OCI-M2 (cell line): ENCODE results near the gene BAIAP3.

ENCODE experiments used
- DNase-seq: peaks from one replicate; lab custom pipeline; 2025; ENCODE audit not compliant: unreplicated experiment; lab: John Stamatoyannopoulos, UW

BAIAP3 gene

DNA sequence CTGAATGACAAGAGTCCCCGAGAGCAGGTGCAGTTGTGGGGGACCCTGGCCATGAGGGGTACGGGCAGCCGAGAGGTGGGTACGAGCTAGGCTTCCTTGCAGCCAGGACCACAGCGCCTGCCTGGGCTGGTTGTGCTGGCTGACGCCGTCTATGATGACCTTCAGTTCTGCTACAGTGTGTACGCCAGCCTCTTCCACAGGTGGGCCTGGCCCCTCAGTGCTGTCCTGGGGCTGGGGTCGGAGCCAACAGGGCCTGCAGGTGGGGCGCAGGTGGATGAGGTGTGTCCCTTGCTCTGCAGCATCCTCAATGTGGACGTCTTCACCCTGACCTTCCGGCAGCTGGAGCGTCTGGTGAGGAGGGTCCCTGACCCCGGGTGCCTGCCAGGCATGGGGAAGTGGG is 11.1 kb downstream of the BAIAP3 start:
- no peak for DNase-seq

DNA sequence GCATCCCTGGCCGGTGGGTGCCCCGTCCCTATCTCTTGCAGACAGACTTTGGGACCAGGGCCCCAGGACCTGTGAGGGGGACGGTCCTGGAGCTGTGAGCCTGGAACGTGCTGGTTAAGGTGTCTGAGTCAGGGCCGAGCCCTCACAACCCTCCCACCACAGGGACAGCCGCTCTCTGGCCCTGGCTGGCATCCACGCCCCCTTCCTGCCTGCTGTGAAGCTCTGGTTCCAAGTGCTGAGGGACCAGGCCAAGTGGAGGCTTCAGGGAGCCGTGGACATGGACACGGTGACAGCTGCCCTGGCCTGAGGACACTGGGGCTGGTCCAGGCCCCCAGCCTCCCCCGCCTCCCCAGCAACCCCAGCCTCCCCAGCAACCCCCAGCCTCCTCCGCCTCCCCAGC is 11.6 kb downstream of the BAIAP3 start:
- no peak for DNase-seq

DNA sequence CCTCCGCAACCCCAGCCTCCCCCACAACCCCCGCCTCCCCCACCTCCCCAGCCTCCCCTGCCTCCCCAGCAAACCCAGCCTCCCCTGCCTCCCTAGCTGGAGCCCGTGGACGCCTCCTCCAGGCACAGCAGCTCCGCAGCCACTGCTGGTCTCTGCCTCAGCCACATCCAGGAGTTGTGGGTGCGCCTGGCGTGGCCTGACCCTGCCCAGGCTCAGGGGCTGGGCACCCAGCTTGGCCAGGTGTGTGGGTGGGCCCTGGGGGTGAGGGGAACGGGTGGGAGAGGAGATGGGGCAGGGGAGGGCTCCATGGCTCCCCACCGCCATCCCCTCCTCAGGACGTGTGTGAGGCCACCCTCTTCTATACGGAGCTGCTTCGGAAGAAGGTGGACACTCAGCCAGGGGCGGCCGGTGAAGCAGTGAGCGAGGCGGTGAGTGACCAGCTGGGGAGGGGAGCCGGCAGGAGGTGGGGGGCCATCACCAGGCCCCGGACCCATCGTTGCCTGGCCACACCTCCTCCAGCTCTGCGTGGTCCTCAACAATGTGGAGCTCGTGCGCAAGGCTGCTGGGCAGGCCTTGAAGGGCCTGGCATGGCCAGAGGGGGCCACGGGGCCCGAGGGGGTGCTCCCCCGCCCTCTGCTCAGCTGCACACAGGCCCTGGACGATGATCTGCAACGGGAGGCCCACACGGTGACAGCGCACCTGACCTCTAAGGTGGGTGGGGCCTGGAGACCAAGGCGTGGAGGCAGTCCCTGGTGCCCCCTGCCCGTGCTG is 12.4 kb downstream of the BAIAP3 start:
- DNase-seq = no peak

DNA sequence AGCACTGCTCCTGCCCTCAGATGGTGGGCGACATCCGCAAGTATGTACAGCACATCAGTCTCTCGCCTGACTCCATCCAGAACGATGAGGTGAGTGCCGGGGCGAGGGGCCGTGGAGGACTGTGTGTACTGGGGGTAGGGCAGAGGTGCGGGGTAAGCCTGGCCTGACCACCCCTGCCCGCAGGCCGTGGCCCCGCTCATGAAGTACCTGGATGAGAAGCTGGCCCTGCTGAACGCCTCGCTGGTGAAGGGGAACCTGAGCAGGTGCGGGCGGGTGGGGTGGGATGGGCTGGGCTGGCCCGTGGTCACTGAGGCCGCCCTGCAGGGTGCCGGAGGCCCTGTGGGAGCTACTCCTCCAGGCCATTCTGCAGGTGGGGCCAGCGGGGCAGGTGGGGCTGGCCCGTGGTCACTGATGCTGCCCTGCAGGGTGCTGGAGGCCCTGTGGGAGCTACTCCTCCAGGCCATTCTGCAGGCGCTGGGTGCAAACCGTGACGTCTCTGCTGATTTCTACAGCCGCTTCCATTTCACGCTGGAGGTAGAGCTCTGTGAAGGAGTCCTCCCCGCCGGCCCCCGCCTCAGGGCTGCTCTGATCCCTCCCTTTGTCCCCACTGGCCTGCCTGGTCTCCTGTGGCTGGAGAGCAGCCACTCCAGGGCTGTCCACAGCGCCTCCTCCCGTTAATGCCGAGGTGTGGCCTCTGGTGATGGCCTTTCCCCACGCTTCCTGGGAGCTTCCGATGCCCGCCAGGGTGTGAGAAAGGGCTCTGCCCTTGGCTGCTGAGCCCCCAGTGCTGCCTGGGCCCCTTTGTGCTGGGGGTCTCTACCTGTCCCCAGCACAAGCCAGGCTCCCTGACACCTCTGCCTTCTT is 13.2 kb downstream of the BAIAP3 start:
- no peak for DNase-seq

DNA sequence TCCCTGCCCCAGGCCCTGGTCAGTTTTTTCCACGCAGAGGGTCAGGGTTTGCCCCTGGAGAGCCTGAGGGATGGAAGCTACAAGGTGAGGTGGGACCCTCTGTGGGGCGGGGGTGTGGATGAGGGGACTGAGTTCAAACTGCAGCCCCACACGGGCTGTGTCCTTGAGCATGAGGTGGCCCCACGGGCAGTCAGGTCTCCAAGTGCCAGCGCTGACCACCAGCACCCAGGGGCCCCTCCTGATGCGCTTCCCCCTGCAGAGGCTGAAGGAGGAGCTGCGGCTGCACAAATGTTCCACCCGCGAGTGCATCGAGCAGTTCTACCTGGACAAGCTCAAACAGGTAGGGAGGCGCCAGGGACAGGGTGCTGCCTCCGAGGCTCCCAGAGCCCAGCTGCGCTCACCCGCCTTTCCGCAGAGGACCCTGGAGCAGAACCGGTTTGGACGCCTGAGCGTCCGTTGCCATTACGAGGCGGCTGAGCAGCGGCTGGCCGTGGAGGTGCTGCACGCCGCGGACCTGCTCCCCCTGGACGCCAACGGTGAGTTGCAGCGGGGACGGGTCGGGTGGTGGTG is 13.9 kb downstream of the BAIAP3 start:
- DNase-seq = no peak

DNA sequence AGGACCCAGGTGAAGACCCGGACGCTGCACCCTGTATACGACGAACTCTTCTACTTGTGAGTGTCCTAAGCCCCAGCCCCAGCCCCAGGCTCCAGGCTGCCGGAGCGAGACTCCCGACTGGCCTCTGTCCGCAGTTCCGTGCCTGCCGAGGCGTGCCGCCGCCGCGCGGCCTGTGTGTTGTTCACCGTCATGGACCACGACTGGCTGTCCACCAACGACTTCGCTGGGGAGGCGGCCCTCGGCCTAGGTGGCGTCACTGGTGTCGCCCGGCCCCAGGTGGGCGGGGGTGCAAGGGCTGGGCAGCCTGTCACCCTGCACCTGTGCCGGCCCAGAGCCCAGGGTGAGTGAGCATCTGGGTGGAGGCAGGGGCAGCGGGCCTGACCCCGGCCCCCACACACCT is 14.5 kb downstream of the BAIAP3 start:
- no peak for DNase-seq

DNA sequence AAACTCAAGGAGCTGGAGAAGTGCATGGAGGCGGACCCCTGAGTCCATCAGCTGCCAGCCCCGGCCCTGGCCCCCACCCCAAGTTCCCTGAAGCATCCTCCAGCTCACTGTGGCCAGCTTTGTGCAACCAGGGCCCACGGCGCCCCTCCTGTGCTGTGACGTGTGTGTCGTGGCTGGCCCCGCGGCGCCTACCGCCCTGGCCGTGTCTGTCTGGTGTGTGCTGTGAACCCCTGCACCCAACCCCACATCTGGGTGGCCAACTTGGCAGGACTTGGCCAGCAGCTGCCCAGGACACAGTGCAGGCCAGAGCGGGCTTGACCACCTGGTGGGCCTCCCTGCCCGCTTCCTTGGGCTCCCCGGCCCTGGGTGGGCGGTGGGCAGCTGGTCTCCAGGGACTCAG is 15.0 kb downstream of the BAIAP3 start:
- DNase-seq = no peak

DNA sequence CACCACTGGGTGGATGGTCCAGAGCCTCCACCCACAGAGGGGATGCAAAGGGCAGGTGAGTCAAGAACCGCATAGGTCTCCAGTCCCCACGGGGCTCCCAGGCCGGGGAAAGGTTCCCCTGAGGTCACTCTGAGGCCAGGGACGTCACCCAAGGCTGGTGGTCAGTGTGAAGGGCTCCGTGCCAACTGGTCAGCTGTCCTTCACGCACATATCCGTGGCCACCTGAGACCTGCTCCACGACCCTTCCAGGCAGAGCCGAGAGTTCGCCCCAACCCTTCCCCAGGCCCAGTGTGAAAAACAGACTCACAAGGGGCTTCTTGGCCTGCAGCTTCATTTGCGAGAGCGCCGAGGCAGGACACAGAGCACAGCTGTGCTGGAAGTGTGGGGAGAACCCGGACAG is 15.5 kb downstream of the BAIAP3 start:
- DNase-seq = no peak

DNA sequence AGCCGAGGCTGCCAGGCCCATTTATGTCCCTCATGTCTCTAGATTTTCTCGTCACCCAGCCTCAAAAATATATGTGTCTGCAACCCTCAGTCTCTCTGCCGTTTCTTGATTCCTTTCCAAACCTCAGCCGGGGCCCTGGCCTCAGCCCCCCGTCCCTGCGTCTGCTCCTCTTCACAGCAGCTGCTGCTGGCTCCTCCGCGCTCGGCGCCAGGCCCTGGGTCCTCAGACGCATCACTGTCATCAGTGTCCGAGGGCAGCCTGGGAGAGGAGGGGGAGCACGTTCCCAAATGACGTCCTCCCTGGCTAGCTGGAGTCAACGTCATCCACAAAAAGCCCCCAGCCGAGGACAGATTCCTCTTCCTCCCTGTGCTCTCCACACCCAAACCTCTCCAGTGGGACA is 15.9 kb downstream of the BAIAP3 start:
- no peak for DNase-seq

DNA sequence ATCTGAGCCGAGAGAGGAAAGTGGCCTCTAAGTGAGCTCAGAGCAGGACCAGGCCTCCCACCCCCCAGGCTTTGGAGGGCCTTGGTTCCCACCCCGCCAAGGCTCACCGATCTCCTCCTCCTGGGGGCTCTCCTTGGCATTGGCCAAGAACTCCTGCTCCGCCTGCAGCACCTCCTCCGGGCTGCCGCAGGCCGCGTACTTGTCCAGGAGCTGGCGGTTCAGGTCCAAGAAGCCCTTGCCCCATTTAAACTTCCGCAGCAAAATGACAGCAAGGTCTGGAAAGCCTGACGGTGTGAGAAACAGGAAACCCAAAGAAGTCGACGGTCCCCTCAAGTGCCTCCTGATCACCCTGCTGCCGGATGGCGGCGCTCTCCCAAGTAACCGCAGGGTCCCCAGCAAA is 16.5 kb downstream of the BAIAP3 start:
- DNase-seq = no peak

DNA sequence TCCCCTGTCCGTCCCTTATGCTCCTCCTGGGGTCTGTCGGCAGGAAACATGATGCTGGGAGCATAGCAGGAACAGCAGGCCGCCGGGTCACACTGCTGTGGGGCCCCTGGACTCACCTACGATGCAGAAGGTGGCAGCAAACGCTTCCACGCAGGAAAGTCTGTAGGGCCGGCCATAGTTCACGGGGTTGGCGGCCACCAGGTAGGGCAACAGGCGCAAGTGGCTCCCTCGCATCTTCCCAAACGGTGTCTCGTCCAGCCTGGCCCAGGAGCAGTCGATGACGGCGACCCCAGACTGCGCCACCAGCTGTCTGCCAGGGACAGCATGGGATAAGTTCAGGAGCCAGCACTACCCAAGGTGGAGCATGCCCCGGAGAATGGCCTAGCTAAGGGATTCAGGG is 17.2 kb downstream of the BAIAP3 start:
- DNase-seq = no peak

DNA sequence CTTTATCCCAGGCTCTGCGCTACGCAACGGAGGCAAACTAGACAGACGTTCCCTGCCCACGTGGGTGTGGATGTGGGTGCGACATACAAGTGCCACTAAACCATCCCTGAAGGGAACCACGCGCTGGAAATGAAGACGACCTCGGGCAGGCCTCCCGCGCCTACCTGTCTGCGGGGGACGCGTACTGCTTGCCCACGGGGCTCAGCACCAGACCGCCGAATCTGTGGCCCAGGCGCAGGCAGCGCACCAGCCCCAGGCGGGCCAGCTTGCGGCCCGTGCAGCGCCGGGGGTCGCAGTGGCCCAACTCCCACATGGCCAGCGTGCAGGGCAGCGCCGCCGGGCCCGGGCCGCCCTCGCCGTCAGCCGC is 17.8 kb downstream of the BAIAP3 start:
- no peak for DNase-seq

DNA sequence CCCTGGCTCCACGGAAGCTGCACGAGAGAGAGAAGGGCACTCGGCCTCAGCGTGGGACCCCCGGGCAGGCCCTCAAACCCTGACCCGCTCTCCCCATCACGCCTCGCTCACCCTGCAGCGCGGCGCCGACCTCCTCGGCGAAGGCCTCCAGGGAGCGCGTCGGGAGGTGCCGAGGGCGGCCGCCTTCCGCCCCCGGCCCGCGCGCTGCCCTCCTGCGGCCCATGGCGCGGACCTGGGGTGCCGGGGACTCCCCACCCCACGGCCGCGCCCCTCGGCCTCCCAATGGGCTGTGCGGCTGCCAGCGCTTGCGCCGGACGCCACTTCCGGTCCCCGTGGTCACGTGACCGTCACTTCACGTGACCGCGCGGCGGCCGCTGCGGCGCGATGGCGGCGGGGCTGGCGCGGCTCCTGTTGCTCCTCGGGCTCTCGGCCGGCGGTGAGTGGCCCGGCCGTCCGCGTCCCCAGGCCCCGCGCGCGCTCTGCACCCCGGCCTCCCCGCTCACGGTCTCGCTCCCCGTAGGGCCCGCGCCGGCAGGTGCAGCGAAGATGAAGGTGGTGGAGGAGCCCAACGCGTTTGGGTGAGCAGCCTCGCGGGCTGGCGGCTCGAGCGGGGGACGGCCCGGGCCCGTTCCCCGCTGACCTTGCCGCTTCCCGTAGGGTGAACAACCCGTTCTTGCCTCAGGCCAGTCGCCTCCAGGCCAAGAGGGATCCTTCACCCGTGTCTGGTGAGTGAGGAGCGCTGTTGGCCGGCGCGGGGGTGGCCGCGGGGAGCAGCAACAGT is 18.3 kb downstream of the BAIAP3 start, which contains the start of the genes GNPTG and TSR3:
TSS of gene GNPTG (plus strand) at position 350 of the 781 bp plus-strand sequence. CDS start at position 385, 35 bp downstream.
TSS of gene TSR3 (minus strand) at position 297 of the 781 bp plus-strand sequence. CDS start at position 223, 74 bp downstream.
- DNase-seq = no peak

DNA sequence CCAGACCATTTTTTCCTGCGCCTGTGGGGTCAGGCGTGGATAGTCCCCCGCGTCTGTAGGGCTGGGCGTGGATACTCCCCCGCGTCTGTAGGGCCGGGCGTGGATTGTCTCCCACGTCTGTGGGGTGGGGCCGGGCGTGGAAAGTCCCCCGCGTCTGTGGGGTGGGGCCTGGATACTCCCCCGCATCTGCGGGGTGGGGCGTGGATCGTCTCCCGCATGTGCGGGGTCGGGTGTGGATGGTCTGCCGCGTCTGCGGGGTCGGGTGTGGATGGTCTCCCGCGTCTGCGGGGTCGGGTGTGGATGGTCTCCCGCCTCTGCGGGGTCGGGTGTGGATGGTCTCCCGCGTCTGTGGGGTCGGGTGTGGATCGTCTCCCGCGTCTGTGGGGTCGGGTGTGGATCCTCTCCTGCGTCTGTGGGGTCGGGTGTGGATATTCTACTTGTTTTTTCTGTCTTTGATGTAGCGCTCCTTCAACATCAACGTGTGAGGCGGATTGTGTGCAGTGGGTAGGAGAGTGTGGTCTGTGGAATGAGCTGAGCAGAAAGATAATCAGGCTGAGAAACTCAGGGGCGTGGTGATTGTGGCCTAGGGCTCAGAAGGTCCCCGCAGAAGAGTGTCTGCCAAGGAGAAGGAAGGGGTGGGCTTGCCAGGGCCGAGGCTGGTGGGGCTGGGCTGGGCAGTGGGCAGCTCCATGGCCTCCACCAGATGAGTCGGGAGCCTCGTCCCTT is 21.5 kb downstream of the BAIAP3 start:
- DNase-seq = no peak

DNA sequence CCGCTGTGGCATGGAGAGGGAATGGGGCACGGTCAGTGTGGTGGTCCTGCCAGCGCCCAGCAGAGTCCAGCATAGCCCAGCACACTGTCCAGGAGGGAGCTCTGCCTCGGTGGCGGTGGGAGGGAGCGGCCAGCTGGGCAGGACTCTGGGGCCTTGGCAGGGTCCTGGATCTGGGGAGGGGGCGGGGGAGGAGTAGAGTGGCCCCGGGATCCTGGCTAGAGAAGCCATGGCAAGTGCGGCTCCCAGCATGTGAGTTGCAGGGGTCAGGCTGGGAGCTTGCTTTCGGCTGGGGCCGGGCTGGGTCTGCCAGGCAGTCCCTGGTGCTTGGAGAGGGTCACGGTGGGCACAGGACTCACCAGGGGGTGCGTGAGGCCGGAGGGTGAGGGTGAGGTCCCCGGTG is 22.1 kb downstream of the BAIAP3 start:
- no peak for DNase-seq

DNA sequence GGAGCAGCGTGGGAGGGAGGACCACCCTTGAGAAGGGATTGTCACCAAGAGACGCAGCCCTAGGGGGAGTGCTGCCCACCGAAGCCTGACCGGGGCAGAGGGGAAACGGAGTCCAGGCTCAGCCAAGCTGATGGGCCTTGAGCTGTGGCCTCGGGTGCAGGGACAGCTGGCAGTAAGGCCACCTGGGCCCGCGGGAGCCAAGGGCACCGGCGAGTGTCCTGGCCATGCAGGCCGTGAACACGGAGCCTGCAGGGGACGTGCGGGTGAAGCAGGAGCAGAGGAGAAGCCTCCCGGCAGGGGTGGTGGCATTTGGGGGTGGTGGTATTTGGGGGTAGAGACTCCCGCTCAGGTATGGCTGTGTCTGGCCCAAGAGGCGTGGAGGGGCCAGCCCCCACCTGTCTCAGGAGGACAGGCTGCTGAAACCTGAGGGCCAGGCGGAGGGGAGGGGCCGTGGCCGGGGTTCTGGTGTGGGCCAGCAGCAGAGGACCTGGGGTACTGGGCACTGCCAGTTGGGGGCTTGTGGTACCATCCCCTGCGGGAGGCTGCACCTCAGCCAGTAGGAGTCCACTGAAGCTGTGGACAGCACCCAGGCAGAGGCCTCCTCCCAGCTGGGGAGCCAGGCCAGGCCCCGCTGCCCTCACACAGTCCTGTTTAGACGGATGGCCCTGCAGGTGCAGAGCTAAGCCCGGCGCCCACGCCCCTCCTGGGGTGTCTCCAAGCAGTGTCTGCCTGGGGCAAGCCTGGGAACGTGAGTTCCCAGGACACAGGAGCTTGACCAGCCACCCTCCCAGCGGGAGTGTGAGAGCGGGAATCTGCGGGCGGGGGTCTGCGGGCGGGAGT is 22.8 kb downstream of the BAIAP3 start:
- no peak for DNase-seq

DNA sequence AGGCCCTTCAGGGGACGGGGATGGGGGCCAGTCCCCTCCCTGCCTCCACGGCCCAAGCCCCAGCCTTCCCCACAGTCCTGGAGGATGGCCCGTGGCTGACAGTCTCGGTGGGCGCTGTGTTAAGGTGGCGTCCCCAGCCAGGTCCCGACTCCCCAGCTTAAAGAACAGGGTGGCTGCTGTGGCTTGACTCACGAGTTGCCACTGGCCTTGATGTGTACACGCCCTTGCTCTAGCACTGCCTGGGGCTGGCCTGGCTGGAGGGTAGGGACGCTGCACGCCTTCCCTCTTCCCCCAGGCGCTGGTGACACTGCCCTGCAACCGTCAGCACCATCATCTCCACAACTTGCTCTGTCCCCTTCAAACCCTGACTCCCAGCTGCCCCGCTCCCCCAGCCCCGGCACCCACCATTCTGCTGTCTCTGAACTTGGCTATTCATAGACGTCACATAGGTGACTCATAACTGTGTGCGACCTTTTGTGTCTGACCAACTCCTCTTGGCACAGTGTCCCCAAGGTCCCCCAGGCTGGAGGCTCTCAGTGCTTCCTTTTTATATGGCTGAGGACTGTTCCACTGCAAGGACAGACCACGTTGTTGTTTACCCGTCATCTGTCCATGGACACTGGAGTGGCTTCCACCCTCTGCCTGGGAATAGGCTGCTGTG is 24.6 kb downstream of the BAIAP3 start:
- DNase-seq = no peak

DNA sequence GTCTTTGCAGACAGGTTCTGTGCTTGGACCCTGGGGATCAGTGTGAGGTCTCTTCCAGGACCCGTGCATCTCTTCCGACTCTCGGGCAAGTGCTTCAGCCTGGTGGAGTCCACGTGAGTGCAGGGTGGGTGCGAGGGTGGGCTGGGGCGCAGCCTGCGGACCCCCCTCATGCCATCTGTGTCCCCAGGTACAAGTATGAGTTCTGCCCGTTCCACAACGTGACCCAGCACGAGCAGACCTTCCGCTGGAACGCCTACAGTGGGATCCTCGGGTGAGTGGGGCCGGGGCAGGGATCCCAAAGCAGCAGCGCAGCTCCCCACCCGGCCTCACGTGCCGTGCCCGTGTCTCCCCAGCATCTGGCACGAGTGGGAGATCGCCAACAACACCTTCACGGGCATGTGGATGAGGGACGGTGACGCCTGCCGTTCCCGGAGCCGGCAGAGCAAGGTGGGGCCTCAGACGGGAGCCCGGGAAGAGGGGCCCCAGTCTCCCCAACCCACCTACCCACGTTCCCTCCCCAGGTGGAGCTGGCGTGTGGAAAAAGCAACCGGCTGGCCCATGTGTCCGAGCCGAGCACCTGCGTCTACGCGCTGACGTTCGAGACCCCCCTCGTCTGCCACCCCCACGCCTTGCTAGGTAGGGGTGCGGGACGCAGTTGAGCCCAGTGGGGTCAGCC is 28.4 kb downstream of the BAIAP3 start:
- no peak for DNase-seq
